Endothelial cell (in vitro differentiated cells): ENCODE measurements around the gene TIMP2. TPM values are rescaled to one million over a fixed set of nuclear protein-coding genes. Genes with fewer than 3 reads are reported as not detected.
"Not testable (repeated sequence)": the region's sequence is repeated elsewhere in the genome, so short reads cannot be mapped to it uniquely, and the experiment has no call there.

Source experiments
- DNase-seq: peaks from one replicate; pipeline ENCODE4 v3.0.0; 2021; ENCODE audit warnings: low spot score
- H3K27ac Mint-ChIP-seq: one replicate; pipeline ENCODE4 v1.8.0; 2021; ENCODE audit warnings: mixed read lengths, inconsistent platforms; ENCODE audit not compliant: unreplicated experiment
- H3K27me3 Mint-ChIP-seq: one replicate; pipeline ENCODE4 v1.8.0; 2021; ENCODE audit warnings: mild to moderate bottlenecking, moderate library complexity, mixed read lengths, inconsistent platforms; ENCODE audit not compliant: unreplicated experiment
- H3K36me3 Mint-ChIP-seq: one replicate; pipeline ENCODE4 v1.8.0; 2021; ENCODE audit warnings: mild to moderate bottlenecking, low read depth, mixed read lengths, inconsistent platforms; ENCODE audit not compliant: unreplicated experiment
- H3K4me1 Mint-ChIP-seq: one replicate; pipeline ENCODE4 v1.8.0; 2021; ENCODE audit warnings: mild to moderate bottlenecking, mixed read lengths, inconsistent platforms; ENCODE audit not compliant: unreplicated experiment
- H3K4me3 Mint-ChIP-seq: one replicate; pipeline ENCODE4 v1.8.0; 2021; ENCODE audit warnings: mild to moderate bottlenecking, mixed read lengths, inconsistent platforms; ENCODE audit not compliant: unreplicated experiment
- H3K9me3 Mint-ChIP-seq: one replicate; pipeline ENCODE4 v1.8.0; 2021; ENCODE audit warnings: mixed read lengths, inconsistent platforms; ENCODE audit not compliant: unreplicated experiment
- total RNA-seq: library from RNA; stranded (reverse); fragmentation: NEBNext Ultra II Directional; extraction: Animal tissue kit (Norgen Biotek cat#: 25700); gene quantifications from one replicate; pipeline ENCODE4 v1.2.1, GENCODE V29; 2021; ENCODE audit not compliant: unreplicated experiment
- TF ChIP-seq, protein P1 (sequence below): fragments of 200-600 bp; sonication (generic); IDR thresholded peaks from one replicate; pipeline ENCODE4 v1.5.0; 2021; ENCODE audit warnings: antibody characterized with exemption; ENCODE audit not compliant: unreplicated experiment

Gene TIMP2
- total RNA-seq, 1 donor from 2014 or later: 41.5 TPM

DNA sequence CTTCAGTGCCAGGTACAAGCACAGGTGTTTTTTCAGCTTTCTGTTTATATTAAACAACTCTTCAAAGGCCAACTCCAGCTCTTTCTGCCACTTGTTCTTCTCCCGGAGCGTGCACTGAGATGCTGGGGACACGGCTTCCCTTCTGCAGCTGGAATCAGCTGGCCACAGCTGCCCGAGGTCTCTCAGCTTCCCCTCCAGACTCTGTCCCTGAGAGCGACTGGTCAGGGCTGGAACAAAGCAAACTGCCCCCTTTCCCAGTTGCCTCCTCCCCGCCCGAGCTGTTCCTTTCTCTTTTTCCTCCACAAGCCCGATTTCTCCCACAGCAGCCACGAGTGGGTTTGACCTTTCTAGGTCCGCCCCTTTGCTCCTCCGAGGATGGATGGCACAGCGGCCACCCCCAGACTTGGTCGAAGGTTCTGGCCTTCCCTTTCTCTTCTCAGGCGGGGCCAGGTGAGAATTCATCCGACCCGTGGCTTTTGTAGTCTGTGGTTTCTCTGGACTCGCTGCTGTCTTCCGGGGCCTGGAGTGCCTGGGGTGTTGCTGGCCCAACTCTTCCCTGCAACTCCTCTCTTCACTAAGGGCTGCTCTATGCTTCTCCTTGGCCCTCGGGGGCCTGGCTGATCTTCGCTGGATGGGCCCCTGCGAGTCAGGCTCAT is 33.7 kb downstream of the TIMP2 start:
- peaks cover 22% of the 10 kb centered on the region for H3K4me1 Mint-ChIP-seq

DNA sequence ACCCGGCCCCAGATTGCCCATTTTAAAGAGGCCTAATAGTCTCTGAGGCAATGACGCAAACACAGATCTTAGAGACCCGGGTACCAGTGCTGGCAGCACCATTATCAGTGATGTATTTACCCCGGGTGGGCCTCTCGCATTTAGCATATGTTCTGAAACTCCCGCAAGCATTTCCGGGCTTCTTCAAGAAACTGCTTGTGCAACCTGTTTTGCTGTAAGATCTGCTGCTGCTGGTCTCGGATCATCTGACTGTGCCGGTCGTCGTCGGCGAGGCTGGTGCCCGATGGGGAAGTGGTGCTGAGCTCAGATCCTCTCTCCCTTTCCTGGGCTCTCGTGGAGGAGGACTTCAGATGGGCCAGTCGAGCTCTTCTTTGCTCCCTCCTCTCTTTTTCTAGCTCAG is 34.7 kb downstream of the TIMP2 start:
- TF ChIP-seq, protein P1, sequence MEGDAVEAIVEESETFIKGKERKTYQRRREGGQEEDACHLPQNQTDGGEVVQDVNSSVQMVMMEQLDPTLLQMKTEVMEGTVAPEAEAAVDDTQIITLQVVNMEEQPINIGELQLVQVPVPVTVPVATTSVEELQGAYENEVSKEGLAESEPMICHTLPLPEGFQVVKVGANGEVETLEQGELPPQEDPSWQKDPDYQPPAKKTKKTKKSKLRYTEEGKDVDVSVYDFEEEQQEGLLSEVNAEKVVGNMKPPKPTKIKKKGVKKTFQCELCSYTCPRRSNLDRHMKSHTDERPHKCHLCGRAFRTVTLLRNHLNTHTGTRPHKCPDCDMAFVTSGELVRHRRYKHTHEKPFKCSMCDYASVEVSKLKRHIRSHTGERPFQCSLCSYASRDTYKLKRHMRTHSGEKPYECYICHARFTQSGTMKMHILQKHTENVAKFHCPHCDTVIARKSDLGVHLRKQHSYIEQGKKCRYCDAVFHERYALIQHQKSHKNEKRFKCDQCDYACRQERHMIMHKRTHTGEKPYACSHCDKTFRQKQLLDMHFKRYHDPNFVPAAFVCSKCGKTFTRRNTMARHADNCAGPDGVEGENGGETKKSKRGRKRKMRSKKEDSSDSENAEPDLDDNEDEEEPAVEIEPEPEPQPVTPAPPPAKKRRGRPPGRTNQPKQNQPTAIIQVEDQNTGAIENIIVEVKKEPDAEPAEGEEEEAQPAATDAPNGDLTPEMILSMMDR: no peak
- Mint-ChIP-seq H3K27ac (no peak overlapping the region), H3K9me3 (no peaks in the 10 kb centered on the region), H3K36me3 (no peaks in the 10 kb centered on the region), H3K4me1 (peaks cover 22% of the 10 kb centered on the region), H3K27me3 (peaks cover 3% of the 10 kb centered on the region), H3K4me3 (no peak overlapping the region)
- DNase-seq: no peak

More for the DNA sequence above, 33.7 kb downstream of the TIMP2 start:
- no peak for DNase-seq
- TF ChIP-seq, protein P1: no peak
- Mint-ChIP-seq H3K4me3 (no peak overlapping the region), H3K36me3 (no peaks in the 10 kb centered on the region), H3K27me3 (peaks cover 3% of the 10 kb centered on the region), H3K27ac (no peak overlapping the region), H3K9me3 (no peaks in the 10 kb centered on the region)

DNA sequence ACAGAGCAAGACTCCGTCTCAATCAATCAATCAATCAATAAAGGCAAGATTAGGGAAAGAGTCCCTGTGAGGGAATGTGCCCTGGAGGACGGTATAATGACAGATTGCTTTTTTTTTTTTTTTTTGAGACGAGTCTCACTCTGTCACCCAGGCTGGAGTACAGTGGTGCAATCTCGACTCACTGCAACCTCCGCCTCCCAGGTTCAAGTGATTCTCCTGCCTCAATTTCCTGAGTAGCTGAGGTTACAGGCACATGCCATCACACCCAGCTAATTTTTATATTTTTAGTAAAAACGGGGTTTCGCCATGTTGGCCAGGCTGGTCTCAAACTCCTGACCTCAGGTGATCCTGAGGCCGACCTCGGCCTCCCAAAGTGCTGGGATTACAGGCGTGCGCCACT is 35.1 kb downstream of the TIMP2 start:
- H3K27ac Mint-ChIP-seq, DNase-seq, H3K9me3 Mint-ChIP-seq, H3K36me3 Mint-ChIP-seq, H3K4me3 Mint-ChIP-seq, H3K27me3 Mint-ChIP-seq: not testable (repeated sequence)
- peaks cover 22% of the 10 kb centered on the region for H3K4me1 Mint-ChIP-seq

DNA sequence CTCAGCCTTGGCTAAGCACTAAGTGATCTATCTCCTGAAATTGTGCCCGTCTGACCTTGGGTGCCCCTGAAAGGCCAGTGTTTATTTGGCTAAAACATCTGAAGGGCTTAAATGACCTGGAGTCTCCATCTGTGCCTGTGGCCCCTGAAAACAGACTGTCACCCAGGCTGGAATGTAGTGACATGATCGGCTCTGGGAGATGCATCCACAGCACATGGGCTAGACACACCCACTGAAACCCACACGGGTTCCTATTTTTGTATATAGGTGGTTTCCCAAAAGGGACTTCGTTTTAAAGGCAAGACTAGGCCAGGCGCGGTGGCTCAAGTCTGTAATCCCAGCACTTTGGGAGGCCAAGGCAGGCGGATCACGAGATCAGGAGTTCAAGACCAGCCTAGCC is 35.7 kb downstream of the TIMP2 start:
- Mint-ChIP-seq H3K4me1 (peaks cover 22% of the 10 kb centered on the region), H3K27ac (no peak overlapping the region), H3K36me3 (no peaks in the 10 kb centered on the region), H3K4me3 (no peak overlapping the region), H3K27me3 (peaks cover 3% of the 10 kb centered on the region), H3K9me3 (no peaks in the 10 kb centered on the region)
- no peak for DNase-seq
- TF ChIP-seq, protein P1: no peak

DNA sequence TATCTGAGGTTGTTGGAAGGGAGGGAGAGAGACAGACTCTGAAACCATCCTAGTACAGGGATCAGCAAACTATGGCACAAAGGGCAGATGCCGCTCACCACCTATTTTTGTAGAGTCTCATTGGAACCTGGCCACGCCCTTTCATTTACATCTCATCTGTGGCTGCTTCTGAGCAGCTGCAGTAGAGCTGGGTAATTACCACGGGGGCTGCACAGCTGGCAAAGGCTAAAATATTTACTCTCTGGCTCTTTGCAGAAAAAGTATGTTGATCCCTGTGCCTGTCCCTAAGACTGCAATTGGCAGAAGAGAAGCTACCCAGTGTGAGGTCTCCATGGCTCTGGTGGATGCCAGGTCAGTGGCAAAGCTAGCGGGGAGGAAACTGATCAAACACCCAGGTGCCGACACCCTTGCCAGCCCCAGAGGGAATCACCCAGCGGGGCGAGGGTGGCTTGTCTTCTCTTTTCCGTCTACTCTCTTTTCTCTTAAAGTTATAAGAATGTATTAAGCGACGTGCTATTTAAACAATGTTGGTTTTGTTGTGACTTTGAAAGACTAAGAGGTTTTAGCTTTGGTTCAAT is 36.2 kb downstream of the TIMP2 start:
- no peak for DNase-seq
- peaks cover 22% of the 10 kb centered on the region for H3K4me1 Mint-ChIP-seq
- H3K9me3 Mint-ChIP-seq: no peaks in the 10 kb centered on the region
- H3K27ac Mint-ChIP-seq: no peak overlapping the region
- TF ChIP-seq, protein P1: no peak
- H3K4me3 Mint-ChIP-seq: no peak overlapping the region
- H3K27me3 Mint-ChIP-seq: peaks cover 3% of the 10 kb centered on the region
- H3K36me3 Mint-ChIP-seq: no peaks in the 10 kb centered on the region
